Stimulated activated CD4-positive, alpha-beta T cell treated with anti-CD3 and anti-CD28 coated beads, Interleukin-4, amount 100 ng/mL, for 4 hours (primary cell): ENCODE measurements around the gene LTO1.

Experiments used
- DNase-seq, 2 experiments: peaks; one replicate each; pipeline ENCODE4 v3.0.0-alpha.2; 2020

Gene LTO1

DNA sequence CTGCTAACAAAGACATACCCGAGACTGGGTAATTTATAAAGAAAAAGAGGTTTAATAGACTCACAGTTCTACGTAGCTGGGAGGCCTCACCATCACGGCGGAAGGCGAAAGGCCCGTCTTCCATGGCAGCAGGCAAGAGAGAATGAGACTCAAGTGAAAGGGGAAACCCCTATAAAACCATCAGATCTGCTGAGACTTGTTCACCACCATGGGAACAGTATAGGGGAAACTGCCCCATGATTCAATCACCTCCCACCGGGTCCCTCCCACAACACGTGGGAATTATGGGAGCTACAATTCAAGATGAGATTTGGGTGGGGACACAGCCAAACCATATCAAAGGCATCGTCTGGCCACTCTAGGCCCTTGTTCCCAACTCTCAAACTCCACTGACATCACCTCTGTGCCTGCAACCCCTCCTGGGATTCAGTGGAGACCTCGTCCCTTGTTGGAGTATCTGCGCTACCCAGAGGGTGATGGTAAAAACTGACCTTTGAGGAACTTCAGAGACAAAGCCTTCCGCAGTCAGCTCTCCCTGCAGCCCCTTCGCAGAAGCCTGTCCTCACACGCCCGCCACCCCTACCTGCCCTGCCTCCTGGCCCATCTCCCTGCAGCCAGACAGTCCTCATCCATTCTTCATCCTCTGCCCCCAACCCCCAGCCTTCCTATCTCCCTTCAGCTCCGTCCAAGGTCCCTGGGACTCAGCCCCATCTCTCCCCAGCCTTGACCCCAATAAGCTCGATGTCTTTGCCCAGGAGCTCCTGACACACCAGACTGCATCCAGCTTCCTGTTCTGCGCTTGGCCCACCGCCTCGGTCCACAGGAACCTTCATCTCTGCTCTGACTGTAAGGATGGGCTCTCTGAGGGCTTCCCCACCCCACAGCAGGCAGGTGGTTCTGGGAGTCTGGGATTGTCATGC lies 18.4 kb downstream of the LTO1 start:
- DNase-seq, result no peak

DNA sequence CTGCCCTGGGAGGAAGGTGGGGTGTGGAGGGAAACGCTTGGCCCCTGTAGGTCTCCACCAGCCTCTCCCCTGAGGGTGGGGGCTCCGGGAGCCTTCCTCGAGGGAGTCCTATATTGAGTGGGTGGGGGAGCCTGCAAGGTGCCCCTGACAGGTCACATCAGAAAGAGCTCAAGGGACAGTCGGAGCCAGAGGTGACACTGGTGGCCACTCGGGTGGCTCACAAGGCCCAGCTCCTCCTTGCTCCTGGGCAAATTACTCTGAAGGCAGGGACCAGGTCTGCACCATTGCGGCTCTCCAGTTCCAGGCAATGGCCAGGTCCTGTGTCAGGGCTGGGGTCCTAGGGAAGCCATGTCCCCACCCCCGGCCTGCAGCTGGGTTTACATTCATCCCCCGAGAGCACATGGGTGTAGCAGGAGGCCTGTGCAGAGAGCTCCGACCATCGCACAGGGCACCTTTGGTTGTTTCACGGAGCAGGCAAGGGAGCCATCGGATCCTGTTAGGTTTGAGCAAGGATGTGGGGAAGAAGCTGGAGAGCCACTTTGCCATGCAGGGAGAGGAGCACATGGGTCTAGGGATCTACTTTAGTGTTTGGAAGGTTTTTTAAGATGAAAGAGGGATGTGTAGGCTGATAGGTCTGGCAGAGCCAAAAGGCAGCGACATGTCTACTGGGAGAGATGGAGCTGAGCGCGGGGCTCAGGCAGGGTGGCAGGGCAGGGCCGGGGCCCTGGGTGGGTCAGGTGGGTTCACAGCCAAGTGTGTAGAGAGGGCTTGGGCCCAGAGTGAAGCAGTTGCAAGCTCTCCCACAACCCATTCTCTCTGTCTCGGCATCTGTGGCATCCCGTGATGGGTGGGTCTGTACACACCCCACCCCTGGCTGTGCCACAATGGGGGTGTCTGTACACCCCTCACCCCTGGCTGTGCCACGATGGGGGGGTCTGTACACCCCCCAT lies 19.4 kb downstream of the LTO1 start:
- DNase-seq, result no peak

DNA sequence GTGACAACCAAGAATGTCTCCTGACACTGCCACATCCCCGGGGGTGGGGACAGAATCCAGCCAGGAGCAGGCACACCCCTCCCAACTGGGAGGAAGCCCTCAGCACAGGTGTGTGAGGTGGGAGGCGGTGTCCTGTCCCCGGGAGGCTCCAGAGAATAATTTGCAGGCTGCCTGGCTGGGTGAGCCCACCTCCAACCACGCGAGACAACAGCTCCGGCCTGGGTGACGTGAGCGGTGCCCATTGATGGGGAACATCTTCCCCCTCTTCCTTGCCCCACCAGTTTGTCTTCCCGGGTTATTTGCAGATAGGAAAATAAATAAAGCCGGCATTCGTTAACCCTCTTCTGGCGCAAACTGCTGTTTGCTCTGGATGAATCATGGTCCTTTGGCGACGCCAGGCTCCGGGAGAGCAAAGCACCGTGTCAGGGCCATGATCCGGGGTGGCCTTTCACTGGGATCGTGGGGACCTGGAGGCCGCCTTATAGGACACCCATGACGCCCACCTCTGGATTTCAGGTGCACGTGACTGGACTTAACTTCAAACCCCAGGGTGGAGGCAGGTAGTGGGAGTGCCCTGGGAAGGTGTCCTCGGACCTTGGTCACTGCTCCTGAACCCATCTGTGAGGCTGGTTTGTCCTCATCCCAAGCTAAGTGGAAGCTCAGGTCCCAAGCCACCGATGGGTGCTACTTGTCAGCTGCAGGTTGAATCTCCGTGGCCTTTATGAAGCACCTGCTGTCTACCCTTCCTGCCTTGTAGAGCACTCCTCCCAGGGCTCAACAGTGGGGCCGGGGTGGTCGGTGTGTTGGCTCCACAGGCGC lies 20.3 kb downstream of the LTO1 start:
- no peak for DNase-seq

DNA sequence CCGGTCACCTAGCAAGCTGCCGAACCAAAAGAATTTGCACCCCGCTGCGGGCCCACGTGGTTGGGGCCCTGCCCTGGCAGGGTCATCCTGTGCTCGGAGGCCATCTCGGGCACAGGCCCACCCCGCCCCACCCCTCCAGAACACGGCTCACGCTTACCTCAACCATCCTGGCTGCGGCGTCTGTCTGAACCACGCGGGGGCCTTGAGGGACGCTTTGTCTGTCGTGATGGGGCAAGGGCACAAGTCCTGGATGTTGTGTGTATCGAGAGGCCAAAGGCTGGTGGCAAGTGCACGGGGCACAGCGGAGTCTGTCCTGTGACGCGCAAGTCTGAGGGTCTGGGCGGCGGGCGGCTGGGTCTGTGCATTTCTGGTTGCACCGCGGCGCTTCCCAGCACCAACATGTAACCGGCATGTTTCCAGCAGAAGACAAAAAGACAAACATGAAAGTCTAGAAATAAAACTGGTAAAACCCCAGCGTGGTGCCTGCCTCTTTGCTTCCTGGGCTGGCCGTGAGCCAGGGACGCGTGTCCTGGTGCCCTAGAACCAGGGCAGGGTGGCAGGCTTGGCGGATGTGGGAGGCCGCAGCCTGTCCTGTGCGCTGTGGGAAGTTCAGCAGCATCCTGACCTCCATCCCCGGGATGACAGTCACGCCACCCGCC lies 21.0 kb downstream of the LTO1 start:
- no peak for DNase-seq

DNA sequence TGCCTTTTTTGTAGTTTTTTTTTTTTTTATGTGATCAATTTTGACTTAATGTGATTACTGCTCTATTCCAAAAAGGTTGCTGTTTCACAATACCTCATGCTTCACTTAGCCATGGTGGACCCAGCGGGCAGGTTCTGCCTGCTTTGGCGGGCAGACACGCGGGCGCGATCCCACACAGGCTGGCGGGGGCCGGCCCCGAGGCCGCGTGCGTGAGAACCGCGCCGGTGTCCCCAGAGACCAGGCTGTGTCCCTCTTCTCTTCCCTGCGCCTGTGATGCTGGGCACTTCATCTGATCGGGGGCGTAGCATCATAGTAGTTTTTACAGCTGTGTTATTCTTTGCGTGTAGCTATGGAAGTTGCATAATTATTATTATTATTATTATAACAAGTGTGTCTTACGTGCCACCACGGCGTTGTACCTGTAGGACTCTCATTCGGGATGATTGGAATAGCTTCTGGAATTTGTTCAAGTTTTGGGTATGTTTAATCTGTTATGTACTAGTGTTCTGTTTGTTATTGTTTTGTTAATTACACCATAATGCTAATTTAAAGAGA lies 21.7 kb downstream of the LTO1 start:
- no peak for DNase-seq

DNA sequence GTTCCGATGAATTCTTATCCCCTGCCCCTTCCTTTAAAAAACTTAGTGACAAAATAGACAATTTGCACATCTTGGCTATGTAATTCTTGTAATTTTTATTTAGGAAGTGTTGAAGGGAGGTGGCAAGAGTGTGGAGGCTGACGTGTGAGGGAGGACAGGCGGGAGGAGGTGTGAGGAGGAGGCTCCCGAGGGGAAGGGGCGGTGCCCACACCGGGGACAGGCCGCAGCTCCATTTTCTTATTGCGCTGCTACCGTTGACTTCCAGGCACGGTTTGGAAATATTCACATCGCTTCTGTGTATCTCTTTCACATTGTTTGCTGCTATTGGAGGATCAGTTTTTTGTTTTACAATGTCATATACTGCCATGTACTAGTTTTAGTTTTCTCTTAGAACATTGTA lies 22.2 kb downstream of the LTO1 start:
- DNase-seq, result no peak

DNA sequence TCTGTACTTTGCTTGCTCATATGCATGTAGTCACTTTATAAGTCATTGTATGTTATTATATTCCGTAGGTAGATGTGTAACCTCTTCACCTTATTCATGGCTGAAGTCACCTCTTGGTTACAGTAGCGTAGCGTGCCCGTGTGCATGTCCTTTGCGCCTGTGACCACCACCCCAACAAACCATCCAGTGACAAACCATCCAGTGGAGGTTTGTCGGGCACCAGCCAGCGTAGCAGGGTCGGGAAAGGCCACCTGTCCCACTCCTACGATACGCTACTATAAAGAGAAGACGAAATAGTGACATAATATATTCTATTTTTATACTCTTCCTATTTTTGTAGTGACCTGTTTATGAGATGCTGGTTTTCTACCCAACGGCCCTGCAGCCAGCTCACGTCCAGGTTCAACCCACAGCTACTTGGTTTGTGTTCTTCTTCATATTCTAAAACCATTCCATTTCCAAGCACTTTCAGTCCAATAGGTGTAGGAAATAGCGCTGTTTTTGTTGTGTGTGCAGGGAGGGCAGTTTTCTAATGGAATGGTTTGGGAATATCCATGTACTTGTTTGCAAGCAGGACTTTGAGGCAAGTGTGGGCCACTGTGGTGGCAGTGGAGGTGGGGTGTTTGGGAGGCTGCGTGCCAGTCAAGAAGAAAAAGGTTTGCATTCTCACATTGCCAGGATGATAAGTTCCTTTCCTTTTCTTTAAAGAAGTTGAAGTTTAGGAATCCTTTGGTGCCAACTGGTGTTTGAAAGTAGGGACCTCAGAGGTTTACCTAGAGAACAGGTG lies 23.1 kb downstream of the LTO1 start:
- no peak for DNase-seq

DNA sequence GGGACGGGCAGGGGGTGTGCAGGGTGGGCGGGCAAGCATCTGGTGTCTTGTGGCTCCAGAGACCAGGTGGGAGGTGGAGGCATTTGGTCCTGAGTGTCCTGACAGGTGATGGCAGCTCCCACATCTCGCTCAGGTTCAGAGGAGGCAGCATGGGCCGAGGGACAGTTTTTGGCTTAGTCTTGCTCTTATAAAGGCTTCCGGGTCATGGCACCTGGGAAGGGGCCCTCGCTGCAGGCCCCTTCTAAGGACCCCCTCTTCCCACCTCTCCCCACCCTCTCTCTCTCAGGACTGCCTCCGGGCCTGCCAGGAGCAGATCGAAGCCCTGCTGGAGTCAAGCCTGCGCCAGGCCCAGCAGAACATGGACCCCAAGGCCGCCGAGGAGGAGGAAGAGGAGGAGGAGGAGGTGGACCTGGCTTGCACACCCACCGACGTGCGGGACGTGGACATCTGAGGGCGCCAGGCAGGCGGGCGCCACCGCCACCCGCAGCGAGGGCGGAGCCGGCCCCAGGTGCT lies 24.3 kb downstream of the LTO1 start:
- no peak for DNase-seq

DNA sequence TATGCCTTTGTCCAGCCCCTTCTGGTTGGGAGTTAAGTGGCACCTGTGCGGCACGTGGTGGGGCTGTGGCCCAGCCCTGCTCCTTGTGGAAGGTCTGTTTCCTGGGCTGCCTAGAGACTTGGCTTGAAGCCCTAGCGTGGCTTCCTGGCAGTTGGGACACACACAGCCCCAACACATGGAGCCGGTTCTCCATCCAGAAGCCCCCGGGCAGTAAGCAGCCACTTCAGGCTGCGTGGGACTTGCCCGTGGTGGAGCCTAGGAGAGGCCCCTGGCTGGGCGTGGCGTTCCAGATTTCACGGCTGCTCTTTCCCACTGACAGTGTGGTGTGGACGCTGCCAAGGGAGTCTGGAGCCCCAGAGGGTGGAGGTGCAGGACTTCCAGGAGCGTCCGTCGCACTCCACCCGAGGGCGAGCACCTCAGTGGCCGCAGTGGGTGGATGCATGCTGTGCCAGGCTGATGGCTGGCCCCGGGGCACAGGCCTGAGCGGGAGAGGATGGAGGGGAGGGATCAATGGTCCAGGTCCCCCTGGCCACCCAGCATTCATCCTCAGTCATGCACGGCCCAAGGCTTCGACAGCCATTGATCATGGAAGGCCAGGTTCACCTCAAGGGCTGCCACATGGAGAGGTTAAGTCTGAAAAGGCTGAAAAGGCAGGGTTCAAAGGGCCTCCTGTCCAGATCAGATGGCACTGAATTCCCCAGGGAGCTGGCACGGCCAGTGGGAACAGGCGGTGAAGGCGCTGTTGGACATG lies 24.9 kb downstream of the LTO1 start:
- DNase-seq, result no peak

DNA sequence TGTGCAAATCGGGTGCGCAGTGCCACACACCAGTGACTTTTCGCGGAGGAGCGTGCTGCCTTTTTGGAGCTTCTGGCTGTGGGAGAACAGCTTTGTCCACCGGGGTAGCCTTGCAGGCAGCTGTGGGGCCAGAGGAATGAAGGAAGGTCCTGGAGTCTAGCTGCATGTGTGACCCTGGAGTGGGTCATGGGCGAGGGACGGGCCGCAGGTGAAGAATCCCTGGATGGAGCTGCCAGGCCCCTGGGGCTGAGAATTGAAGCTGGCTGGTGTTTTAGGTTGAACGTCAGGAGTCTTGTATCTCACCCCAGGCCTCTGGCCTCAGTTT lies 25.6 kb downstream of the LTO1 start:
- no peak for DNase-seq

DNA sequence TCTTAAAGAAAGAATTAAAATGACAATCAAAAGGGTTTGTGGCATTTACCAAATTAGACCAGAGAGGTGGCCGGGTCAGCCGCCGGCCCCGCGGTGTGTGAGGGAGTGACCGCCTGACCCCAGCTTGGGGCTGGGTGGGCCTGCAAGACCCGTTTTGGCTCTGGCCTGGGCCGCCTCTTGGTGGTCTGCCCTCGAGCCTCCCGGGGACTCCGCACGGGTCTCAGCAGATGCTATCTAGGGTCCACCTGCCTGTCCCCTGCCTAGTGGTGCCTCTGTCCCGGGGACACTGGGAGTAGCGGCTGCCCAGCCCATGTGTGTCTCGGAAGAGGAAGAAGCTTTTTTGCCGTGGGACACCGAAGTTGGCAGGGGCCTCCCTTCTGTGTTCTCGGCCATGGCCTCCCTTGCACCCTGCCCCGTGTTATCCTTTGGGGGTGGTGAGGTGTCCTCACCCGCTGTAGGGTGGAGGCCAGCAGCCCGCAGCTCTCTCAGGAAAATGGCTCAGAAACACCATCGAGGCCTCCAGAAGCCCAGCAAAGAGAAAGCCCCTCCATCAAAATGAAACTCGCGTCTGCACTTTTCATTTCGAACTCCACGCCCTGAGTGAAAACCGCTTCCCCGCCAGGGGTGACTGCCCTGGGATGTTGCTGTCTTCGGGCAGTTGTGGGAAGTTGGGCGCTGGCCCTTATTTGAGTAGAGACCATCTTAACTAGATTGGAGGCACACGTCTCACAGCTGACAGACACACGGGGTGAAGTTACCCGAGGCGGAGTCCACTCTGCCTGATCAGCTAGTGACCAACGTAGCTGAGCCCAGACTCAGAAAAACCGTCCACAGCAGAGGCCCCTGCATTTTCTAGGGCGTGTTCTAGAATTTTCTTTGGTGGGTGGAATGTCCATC lies 26.2 kb downstream of the LTO1 start:
- no peak for DNase-seq

DNA sequence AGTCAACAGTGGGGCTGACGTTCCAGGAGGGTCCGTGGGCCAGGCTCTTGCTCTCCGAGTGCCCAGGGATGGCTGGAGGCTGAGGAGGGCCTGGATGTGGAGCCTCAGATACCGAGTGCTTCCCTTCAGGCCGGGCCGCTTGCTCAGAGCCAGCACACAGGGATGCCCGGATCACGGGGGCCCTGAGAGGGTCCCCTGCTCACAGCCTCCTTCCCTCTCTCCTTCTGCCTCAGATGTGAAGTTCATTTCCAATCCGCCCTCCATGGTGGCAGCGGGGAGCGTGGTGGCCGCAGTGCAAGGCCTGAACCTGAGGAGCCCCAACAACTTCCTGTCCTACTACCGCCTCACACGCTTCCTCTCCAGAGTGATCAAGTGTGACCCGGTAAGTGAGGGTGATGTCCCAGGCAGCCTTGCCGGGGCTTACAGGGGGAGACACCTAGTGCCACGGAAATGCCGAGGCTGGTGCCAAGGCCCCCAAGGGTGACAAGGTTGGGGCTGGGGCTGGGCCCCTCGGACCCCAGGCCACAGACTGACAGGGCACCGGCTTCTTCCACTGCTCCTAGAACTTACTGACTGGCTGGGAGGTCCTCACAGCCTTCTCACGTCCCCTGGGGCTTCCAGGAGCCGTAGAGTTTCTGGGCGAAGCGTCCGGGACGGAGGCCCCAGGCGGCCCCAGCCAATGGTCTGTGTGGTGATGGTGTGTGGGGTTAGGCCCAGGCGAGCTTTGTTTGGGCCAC lies 27.2 kb downstream of the LTO1 start:
- DNase-seq, result no peak

DNA sequence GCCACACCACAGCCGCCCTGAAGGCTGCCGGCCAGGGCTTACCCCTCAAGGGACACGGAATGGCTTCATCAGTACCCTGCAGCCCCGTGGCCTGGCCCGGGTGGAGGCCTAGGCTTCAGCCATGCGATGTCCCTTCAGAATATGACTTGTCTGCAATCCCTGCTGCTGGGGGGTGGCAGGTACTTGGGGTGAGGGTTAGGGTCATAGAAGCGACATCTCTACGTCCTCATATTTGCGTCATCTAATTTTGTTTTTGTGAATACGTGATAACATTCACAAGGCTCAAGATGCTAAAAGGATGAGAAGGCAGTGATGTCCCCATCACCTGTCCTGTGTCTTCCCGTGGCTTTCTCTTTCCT lies 27.8 kb downstream of the LTO1 start:
- DNase-seq, result no peak

DNA sequence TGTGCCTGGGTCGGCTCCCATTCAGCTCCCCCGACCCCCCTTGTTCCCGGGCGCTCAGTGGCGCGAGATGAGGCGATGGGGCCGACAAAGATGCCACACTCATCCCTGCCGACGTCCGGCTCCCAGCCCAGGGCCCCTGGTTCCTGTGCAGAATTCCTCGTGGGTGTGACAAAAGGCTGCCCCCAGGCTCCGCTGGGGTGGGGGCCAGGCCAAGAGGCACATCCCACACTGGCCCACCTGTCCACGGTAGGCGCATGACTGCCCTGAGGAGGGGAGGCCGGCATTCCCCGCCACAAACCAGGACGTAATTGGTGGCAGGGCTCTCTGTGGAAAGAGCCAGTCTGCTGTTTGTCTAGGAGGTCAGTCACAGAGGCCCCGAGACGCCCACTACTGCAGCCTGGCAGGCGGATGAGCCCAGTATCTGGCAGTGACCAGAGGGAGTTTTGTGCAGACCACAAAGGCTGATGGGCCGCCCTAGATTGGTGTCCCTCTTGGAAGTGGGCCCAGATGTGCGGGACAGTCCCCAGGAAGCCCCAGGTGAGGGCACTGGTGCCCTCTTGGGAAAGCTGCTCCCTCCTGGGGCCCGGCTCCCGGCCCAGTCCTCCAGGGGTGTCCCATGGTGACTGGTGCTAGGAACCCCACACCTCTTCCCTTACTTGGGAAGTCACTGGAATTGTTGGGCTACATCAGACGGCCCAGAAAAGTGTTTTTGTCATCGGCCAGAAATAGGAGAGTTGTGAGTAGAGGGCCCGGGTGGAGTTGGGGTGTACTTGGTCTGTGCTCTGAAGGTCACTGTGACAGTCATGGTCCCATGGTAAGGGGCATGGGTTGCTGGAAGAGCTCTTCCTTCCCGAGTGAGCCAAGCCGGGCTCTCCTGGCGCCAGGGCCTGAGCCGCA lies 28.4 kb downstream of the LTO1 start:
- no peak for DNase-seq

DNA sequence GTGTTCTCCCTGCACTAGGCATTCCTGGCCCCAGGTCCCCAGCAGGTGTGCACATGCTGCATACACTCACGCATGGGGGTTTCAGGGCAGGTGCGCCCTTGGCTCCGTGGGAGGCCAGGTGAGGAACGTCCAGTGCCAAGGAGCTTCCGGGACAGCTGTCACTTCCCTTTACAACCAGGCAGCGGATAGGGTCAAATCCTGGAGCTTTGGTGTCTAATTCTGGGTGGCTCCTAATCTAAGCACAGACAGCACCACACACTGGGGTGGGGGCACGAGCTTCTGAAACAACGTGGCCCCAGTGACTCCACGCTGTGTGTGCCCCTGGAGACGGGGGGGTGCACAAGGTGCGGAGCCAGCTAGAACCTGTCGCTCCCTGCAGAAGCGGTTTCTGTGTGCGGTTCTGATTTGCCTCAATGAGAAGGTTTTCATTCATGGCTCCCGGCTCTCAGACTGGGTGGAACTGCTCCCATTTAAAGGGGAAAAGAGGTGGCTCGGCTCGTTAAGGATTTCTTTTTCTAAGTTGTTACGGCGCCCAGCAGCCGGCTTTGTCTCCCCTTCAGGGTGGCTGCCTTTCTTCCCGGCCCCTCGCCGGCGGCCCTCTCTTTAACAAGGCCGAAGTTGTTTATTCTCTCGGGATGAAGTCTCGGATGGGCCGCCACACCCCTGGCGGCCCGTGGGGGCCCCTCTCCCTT lies 29.2 kb downstream of the LTO1 start:
- no peak for DNase-seq

DNA sequence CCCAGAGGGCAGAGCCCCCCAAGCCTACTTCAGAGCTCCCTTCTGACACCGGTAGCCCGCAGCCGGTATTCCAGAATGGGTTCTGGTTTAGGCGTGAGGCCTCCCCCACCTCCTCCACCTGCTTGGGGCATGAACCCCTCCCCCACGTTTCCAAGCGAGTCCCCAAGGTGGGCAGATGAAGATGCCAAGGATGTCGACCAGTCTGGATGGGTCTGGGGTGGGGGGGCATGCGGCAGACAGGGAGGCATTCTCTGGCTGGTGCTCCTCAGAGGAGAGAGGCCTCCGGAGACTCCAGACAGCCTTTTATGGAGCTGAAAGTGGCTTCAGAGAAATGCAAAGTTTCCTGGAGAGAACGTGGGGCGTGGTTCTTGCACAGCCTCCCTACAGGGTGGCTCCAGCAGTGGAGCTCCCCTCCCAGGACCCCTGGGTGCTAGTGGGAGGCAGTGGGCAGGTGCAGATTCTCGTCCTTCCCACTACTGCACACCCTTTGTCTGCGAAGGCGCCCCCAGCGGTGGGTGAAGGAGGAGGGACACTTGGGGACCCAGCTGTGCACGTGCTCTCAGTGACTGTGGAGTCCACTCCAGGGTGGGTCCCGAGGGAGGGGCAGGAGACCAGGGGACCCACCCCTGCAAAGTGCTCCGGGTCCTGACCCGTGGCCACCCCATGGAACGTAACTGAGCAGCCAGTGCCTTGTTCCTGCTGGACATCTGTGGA lies 30.0 kb downstream of the LTO1 start:
- no peak for DNase-seq
